Endothelial cell (in vitro differentiated cells): ENCODE measurements around the gene ECI1. TPM values are rescaled to one million over a fixed set of nuclear protein-coding genes. Genes with fewer than 3 reads are reported as not detected.
A peak's percentile ranks its signal among the peaks of the same experiment; 100 is the strongest.

Experiments used
- DNase-seq: peaks from one replicate; pipeline ENCODE4 v3.0.0; 2021; ENCODE audit warnings: low spot score
- H3K27ac Mint-ChIP-seq: one replicate; pipeline ENCODE4 v1.8.0; 2021; ENCODE audit warnings: mixed read lengths, inconsistent platforms; ENCODE audit not compliant: unreplicated experiment
- H3K27me3 Mint-ChIP-seq: one replicate; pipeline ENCODE4 v1.8.0; 2021; ENCODE audit warnings: mild to moderate bottlenecking, moderate library complexity, mixed read lengths, inconsistent platforms; ENCODE audit not compliant: unreplicated experiment
- H3K36me3 Mint-ChIP-seq: one replicate; pipeline ENCODE4 v1.8.0; 2021; ENCODE audit warnings: mild to moderate bottlenecking, low read depth, mixed read lengths, inconsistent platforms; ENCODE audit not compliant: unreplicated experiment
- H3K4me1 Mint-ChIP-seq: one replicate; pipeline ENCODE4 v1.8.0; 2021; ENCODE audit warnings: mild to moderate bottlenecking, mixed read lengths, inconsistent platforms; ENCODE audit not compliant: unreplicated experiment
- H3K4me3 Mint-ChIP-seq: one replicate; pipeline ENCODE4 v1.8.0; 2021; ENCODE audit warnings: mild to moderate bottlenecking, mixed read lengths, inconsistent platforms; ENCODE audit not compliant: unreplicated experiment
- H3K9me3 Mint-ChIP-seq: one replicate; pipeline ENCODE4 v1.8.0; 2021; ENCODE audit warnings: mixed read lengths, inconsistent platforms; ENCODE audit not compliant: unreplicated experiment
- microRNA-seq: library from miRNA; unstranded; fragments of <30 nt; microRNA quantifications from one replicate; pipeline ENCODE4, GENCODE V29; 2020; ENCODE audit not compliant: unreplicated experiment
- total RNA-seq: library from RNA; stranded (reverse); fragmentation: NEBNext Ultra II Directional; extraction: Animal tissue kit (Norgen Biotek cat#: 25700); gene quantifications from one replicate; pipeline ENCODE4 v1.2.1, GENCODE V29; 2021; ENCODE audit not compliant: unreplicated experiment
- TF ChIP-seq, protein P1 (sequence below): fragments of 200-600 bp; sonication (generic); IDR thresholded peaks from one replicate; pipeline ENCODE4 v1.5.0; 2021; ENCODE audit warnings: antibody characterized with exemption; ENCODE audit not compliant: unreplicated experiment

ECI1 gene
- total RNA-seq, 1 donor from 2014 or later: 27.1 TPM

DNA sequence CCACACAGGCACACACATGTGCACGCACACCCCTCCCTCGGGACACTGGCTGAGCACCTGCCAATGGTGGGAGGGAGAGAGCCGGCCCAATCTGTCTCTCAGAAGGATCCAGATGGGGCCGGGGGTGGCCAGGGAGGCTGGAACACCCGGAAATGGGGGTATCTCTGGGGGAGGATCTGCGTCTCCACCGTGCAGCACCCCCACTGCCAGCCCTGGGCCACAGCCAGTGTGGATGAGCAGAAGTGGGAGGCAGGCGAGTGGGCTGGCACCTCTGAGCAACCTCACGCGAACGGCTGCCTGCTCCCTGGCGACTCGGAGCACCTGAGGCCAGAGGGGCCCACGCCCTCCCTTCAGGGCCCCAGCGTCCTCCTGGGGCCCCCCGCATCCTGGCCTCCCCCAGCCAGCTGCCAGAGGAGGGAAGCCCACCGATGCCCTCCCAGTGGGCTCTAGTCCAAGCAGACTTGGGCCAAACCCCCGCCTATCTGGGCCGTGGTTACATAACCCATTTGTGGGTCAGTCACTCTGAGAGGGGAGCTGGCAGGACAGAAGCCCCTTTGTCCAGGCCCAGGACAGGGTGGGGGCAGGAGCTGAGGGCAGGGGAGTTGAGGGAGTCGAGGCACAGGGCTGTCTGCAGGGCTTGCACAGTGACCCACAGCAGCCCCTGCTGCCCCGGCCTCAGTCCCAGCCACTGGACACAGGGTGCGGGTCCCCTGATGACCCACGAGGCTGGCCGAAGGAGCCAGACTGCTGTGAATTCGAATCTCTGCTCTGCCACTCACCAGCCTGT, 60.5 kb downstream of the ECI1 start:
- no peaks in the 10 kb centered on the region for H3K36me3 Mint-ChIP-seq
- no peaks in the 10 kb centered on the region for H3K4me1 Mint-ChIP-seq
- H3K27ac Mint-ChIP-seq: no peak overlapping the region
- H3K4me3 Mint-ChIP-seq: no peak overlapping the region
- no peaks in the 10 kb centered on the region for H3K9me3 Mint-ChIP-seq
- TF ChIP-seq, protein P1, sequence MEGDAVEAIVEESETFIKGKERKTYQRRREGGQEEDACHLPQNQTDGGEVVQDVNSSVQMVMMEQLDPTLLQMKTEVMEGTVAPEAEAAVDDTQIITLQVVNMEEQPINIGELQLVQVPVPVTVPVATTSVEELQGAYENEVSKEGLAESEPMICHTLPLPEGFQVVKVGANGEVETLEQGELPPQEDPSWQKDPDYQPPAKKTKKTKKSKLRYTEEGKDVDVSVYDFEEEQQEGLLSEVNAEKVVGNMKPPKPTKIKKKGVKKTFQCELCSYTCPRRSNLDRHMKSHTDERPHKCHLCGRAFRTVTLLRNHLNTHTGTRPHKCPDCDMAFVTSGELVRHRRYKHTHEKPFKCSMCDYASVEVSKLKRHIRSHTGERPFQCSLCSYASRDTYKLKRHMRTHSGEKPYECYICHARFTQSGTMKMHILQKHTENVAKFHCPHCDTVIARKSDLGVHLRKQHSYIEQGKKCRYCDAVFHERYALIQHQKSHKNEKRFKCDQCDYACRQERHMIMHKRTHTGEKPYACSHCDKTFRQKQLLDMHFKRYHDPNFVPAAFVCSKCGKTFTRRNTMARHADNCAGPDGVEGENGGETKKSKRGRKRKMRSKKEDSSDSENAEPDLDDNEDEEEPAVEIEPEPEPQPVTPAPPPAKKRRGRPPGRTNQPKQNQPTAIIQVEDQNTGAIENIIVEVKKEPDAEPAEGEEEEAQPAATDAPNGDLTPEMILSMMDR: no peak
- peaks cover 20% of the 10 kb centered on the region for H3K27me3 Mint-ChIP-seq
- no peak for DNase-seq

DNA sequence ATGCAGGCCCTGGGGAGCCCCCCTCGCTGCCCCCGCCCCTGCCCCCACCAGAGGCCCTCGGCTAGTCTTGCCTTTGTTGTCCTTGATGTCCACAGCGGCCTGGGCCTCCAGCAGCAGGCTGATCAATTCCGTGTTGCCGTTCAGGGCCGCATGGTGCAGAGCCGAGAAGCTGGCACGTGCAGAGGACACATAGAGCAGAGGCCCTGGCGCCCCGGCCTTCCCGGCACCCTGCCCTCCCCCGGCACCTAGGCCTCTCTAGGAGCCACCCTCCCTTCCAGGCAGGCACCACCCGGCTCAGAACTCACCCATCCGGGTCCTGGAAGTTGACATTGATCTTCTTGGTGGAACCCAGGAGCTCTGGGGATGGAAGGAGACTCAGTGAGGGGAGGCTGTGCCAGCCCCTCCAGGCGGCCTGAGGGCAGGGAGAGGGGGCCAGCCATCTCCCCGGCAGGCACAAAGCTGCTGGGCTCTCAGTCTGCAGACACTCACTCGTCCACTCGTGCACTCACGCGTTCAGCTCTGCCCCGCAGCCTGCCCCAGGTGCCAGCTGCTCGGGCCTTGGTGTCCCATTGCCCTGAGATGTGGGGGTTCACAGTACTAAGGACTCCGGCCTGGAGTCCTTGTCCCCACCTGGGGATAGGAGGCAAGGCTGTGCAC, 61.3 kb downstream of the ECI1 start:
- Mint-ChIP-seq H3K4me1 (no peaks in the 10 kb centered on the region), H3K36me3 (no peaks in the 10 kb centered on the region), H3K4me3 (no peak overlapping the region), H3K27ac (no peak overlapping the region), H3K9me3 (no peaks in the 10 kb centered on the region), H3K27me3 (peaks cover 20% of the 10 kb centered on the region)
- TF ChIP-seq, protein P1: no peak
- no peak for DNase-seq

Small RNAs within 50 kb of the gene (microRNA-seq; reads per million reads assigned to microRNA genes)
- gene MIR3677 (0.83 reads per million, percentile 7 among the genes with 10 or more reads in this experiment), gene MIR4717 (not detected)

Other genes with a start within 250 kb of the ECI1 start
- gene ZNF598, start 241.8 kb downstream of the ECI1 start, total RNA-seq: 34.4 TPM
- 0.82 TPM for gene NPW, start 231.8 kb downstream of the ECI1 start, total RNA-seq
- gene NHERF2, start 224.7 kb downstream of the ECI1 start, total RNA-seq: 78.8 TPM
- 25.6 TPM for gene NTHL1, start 203.8 kb downstream of the ECI1 start, total RNA-seq
- 180 TPM for gene TSC2, start 203.6 kb downstream of the ECI1 start, total RNA-seq
- 70.0 TPM for gene PKD1, start 115.7 kb downstream of the ECI1 start, total RNA-seq
- gene RAB26, start 103.0 kb downstream of the ECI1 start, total RNA-seq: 1.9 TPM
- gene TRAF7, start 95.8 kb downstream of the ECI1 start, total RNA-seq: 190 TPM
- gene CASKIN1, start 55.0 kb downstream of the ECI1 start, total RNA-seq: 2.4 TPM
- gene MLST8, start 46.1 kb downstream of the ECI1 start, total RNA-seq: 35.4 TPM
- gene BRICD5, start 40.7 kb downstream of the ECI1 start, total RNA-seq: 21.1 TPM
- gene PGP, start 36.7 kb downstream of the ECI1 start, total RNA-seq: 31.5 TPM
- gene E4F1, start 28.0 kb downstream of the ECI1 start, total RNA-seq: 35.9 TPM
- gene DNASE1L2, start 15.1 kb downstream of the ECI1 start, total RNA-seq: 1.0 TPM
- 203 TPM for gene RNPS1, start 16.5 kb upstream of the ECI1 start, total RNA-seq
- gene ABCA3, start 89.1 kb upstream of the ECI1 start, total RNA-seq: 10.4 TPM
- 30.2 TPM for gene CCNF, start 177.9 kb upstream of the ECI1 start, total RNA-seq
- 9.1 TPM for gene TEDC2, start 208.5 kb upstream of the ECI1 start, total RNA-seq
- gene NTN3, start 219.7 kb upstream of the ECI1 start, total RNA-seq: not detected
- gene TBC1D24, start 223.5 kb upstream of the ECI1 start, total RNA-seq: 17.3 TPM